Stimulated activated CD4-positive, alpha-beta T cell treated with anti-CD3 and anti-CD28 coated beads, TNF-alpha, amount 100 ng/mL, for 4 hours (primary cell): ENCODE measurements around the gene SHB.

Experiments used
- DNase-seq, 3 experiments: peaks; one replicate each; pipeline ENCODE4 v3.0.0-alpha.2; 2020; ENCODE audit warnings: low read depth in 3 of 3

SHB gene

DNA sequence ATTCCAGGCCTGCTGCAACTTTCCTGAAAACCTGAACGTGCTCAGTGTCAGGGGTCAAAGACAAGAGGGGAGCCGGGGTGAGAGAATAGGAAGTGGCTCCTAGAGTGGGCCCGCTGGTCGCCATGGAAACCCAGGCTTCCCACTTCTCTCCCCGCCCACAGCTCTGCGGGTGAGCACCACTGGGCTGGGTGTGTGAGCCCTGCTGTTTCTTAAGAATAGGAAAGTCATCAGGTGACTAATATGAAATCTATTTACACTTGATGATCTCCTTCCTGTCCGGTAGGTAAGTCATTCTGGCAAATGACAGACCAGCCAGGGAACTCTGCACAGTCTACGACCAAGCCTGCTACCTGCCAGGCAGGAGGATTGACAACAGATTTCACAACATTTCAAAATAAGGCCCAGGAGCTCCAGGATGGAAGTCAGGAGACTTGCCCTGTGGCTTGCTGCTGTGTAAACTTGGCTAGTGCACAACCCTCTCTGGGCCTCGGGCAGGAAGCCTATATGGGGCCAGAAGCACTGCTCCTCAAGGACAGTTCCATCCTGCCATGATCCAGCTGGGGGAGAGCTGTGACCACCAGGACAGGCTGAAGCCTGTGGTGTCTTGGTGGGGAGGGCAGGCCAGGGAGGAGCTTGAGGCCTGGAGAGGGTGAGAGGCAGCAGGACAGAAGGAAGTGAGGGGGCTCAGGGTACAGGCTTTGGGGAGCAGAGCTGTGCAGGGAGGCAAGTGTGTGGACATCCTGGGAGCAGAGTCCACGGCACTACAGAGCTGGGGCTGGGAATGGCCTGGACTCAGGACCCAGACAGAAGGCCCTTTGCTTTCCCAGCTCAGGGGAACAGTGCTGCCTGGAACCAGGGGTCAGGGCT is 60.6 kb downstream of the SHB start:
- DNase-seq: peak in 2 of 3 experiments; percentile 10 to 15

DNA sequence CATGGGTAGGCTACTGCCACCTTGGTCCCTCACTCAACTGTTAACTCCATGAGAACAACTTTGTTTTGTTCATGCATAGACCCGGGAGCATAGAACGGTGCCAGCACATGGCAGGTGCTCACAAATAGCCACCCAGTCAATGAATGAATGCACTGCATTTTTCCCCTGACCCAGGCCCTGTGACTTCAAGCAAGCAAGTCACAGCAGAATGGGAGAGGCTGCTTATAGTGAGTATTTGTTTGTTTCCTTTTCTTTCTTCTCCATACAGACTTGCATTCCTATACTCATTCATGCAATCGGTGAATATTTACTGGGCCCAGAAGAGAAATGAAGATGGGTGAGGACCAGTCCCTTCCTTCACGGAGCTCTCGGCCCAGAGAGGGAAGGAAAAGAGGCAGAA is 62.0 kb downstream of the SHB start:
- no peak for DNase-seq

- no peak for DNase-seq
These were observed 62.9 kb downstream of the SHB start for GRCh38 chr9:38006163-38006562.

DNA sequence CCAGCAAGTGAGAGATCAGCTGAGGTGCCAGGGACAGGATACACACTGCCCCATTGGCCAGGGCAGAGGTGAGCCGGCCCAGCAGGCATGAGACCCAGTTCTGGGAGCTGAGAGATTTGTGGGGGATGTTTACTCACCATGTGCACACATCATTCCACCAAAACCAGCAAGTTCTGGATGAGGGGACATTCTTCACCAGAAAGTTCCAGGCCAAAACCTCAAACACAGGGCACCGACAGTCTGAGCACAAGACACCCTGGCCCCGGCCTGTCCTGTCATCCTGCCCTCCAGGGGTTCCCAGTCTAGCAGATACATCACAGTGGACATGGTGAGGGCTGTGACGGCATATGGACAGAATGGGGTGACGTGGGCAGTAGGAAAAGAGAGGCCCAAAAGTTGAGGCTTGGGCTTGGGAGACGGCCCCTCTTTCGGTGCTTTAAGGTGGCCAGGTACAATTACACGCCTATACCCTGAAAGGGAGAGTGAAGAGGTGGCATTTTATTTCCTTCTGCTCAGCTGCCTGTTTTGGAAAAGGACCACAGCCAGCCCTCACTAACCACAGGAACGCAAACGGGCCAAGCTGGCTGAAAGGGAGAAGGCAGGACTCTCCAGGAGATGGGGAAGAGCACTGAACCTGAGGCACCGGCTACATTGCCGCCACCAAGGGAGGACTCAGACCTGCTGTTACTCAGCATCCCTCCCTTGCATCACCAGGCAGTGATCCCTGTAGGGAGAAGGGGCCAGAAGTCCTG is 64.0 kb downstream of the SHB start:
- no peak for DNase-seq

DNA sequence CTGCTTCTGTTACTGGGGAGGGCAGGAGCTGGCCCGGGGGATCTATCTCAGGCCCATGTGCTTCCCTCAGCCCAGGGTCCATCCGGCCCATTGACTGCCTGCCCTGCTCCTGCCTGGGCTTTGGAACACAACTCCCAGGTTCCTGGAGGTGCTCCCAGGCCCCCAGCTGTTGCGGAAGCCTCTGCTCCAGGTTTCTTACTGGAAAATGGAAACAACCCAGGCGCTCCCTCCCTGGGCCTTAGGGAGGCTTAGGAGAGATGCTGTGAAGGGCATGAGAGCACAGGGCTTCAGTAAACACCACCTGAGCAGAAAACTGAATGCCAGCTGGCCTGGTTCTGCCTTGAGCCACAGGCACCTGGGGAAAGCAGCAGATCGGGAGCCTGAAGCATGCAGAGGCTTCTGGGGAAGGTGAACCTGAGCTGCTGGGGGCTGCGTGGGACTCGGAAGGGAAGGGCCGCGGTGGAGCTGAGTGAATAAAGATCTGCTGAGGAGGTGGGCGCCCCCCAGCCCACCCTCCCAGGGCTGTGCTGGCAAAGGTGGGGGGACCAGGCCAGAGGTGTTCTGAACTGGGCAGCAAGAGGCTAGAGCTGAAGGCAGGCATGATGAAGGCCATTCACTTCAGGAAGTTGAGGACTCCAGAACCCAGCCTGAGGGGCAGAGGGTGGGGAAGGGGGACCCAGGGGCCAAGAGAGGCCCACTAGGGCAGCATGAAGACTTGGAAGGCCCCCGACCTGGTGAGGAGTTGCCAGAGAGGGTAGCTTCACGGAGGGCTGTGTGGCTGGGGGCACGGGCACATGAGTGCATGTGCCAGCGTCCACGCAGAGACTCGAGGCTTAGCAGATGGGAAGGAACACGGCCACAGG is 64.8 kb downstream of the SHB start:
- no peak for DNase-seq

DNA sequence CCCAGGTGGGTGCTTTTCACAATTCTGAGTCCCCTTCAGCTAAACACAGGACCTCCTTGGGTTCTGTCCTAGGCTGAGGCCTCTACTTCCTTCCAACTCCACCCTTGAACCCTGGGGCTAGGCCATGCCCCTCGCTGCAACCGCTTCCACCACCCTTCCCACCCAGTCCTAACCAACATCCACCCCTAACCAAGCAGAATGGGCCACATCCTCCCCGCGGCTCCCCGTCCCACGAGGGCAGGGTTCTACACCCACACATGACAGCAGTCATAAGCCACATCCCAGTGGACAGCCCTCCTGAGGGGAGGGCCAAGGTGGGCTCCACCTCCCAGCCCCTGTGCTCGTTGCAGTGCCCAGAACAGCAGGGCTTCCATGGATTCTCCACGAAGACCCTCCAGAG is 65.8 kb downstream of the SHB start:
- DNase-seq: no peak

GRCh38 chr9:38001430-38001829 is 67.6 kb downstream of the SHB start:
- DNase-seq: no peak

DNA sequence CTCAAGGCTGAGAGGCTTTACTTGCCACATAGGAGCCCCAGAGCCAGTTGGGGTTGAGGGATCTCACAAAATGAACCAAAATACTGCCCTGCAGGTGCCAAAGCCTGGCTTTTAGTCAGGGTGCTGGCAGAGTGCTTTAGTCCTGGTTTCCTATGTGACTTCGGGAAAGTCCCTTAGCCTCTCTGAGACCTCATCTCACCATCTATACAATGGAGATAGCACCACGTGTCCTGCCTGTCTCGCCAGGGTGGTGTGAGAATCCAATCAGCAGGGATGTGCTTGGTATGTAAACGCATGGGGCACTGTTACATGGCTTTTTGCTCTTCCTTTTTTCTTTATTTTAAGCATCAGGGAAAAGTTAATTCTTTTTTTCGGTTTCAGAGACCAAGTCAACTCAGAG is 68.3 kb downstream of the SHB start:
- no peak for DNase-seq

GRCh38 chr9:38000332-38000731 is 68.7 kb downstream of the SHB start:
- DNase-seq: no peak

- no peak for DNase-seq
These were observed 69.3 kb downstream of the SHB start for GRCh38 chr9:37999588-38000189.

- DNase-seq: no peak
These were observed 70.0 kb downstream of the SHB start for GRCh38 chr9:37998881-37999587.

DNA sequence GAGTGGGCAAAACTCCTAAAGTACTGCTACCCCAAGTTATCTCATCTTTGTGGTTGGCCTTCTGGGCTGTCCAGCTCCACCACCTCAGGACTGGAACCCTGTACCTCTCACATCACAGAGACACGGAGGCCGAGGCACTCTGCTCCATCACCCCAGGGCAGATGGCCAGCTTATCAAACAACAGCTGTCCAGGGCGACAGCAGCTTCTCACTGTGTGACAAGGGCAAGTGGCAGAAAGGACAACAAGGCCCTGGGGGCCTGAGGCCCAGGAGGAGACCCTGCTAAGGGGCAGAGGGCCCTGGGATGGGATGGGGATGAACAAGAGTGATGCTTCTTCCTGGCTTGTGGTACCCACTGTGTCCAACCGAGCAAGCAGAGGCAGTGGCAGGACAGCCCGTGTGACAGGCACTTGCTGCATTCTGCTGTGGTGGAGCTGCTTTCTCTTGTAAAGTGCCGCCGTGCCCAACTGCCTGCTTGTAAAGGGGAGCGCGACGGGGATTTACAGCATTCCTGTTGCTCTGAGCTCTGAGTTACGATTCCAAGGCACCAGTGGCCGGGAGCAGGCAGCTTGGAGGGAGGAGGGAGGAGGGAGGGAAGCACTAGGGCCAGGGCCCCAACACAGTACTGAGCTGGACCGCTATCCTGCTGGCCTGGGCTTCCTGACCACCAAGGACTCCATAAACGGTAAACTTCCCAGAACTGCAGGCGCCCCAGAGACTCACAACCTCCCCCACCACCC is 71.2 kb downstream of the SHB start:
- no peak for DNase-seq

DNA sequence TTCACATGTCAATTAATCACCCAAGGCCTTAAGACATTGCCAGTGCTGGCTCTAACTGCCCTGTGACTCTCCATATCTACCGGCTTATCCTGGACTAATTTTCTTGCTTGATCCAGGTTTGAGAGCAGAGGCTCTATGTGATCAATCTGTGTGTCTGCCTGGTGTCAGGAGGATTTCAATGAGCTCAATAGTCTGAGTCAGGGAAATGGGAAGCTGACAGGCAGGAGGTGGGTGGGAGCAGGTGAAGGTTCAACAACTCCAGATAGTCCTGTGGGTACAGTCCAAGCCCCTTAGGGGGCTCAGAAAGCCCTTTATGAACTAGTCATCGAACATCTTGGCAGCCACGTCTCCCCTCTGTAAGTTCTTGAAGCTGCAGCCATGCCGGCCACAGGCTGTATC is 72.2 kb downstream of the SHB start:
- DNase-seq: no peak

GRCh38 chr9:37995961-37996818 is 72.8 kb downstream of the SHB start:
- no peak for DNase-seq

GRCh38 chr9:37995348-37995737 is 73.7 kb downstream of the SHB start:
- DNase-seq: no peak

DNA sequence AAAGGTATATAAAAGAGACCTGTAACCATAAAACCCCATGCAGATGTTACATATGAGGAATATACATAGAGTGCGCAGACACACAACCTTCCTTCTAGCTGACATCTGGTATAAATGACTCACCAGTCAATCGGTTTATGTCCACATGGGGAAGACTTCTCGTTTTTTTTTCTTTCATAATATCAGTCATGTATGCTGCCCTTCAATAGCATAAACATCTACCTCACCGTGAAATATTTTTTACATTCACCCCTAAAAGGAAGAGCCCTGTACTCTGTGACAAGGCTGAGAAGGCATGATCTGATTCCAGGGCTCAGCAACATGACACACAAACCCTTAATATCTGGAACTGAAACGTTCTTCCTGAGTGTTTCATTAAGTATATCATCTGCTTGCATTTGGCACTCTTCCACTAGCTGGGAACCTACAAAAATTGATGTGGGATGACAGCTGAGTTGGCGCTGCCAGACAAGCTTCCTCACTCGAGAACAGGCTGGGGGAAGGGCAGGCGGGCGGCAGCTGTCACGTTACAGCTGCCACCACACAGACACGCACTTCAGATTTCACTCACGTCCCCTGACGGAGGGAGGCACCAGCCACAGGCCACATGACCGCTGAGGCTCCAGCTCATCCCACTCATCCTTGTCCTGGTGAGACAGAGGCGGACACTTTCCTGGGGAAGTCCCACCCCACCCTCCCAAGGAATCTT is 74.2 kb downstream of the SHB start:
- DNase-seq: no peak

GRCh38 chr9:37992924-37993349 is 76.1 kb downstream of the SHB start:
- DNase-seq: no peak

- DNase-seq: no peak
These were observed 78.5 kb downstream of the SHB start for GRCh38 chr9:37990404-37991015.
